Gastroesophageal sphincter (tissue), 3 donors: ENCODE results near the gene STOML2.

Source experiments
- CTCF ChIP-seq, 4 experiments: fragments of 200-600 bp in 2 of 4; fragments of 450-650 bp in 2 of 4; sonication (generic) in 1 of 4; IDR thresholded peaks; one replicate each; pipeline ENCODE4 v1.5.1; 2017 to 2019; ENCODE audit warnings: antibody characterized with exemption in 4 of 4, mild to moderate bottlenecking in 2 of 4, moderate library complexity in 2 of 4
- EP300 ChIP-seq: sonication (generic); formaldehyde crosslinking; IDR thresholded peaks from one replicate; pipeline ENCODE4 v1.6.1; 2017; ENCODE audit warnings: antibody characterized with exemption, mild to moderate bottlenecking
- POLR2A ChIP-seq, 2 donors: fragments of 450-650 bp; IDR thresholded peaks; one replicate each; pipeline ENCODE4 v1.6.1; 2017; ENCODE audit warnings: antibody characterized with exemption in 2 of 2, mild to moderate bottlenecking in 2 of 2, moderate library complexity in 1 of 2

- TF ChIP-seq CTCF (IDR thresholded peaks at IDR 0.05): no peak
- TF ChIP-seq EP300: no peak
- no peak for TF ChIP-seq POLR2A (IDR thresholded peaks at IDR 0.05)
Measured at GRCh38 chr9:35134920-35135319, 32.0 kb upstream of the STOML2 start.
